SKM-1 treated with dmso at 0.1 percent for 144 hours (cell line): Measurements from ENCODE around the gene COL6A1.
"Not testable (repeated sequence)": the region's sequence is repeated elsewhere in the genome, so short reads cannot be mapped to it uniquely, and the experiment has no call there.

Source experiments
- DNase-seq: peaks from one replicate; lab custom pipeline; 2025; ENCODE audit not compliant: unreplicated experiment; lab: John Stamatoyannopoulos, UW

Gene COL6A1

GRCh38 chr21:45966791-45967394 lies 14.7 kb upstream of the COL6A1 start:
- DNase-seq = no peak

DNA sequence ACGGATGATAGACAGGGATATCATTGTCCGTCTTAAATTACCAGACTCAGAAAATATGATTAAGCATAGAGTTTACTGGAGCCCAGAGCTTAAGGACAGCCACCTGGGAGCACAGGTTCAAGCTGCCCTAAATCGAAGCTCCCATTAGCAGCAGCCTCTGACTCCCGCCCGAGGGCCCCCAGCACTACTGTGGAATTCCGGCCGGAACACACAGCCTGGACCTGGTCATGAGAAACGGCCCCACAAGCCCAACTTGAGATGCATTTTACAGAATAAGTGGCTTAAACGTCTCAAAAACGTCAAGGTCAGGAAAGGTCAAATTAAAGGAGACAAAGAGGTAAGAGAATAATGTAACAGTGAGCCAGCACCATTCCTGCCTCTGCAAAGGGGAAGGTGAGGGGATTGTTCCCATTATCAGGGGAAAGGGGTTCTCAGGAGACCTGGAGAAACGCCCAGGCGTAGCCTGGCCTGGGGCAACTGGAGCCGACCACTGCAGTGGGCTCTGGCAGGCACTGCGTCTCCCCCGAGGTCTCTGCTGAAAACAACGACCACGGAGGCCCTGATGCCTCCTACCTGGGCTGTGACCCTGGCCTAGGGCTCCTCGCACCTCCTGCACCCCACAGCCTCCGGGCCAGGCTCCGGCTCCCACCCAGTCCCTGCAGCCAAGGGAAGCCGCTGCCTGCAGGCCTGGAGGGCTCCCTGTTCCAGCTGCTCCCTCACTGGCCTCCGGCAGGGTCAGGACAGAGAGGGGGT lies 11.5 kb upstream of the COL6A1 start:
- DNase-seq = no peak

DNA sequence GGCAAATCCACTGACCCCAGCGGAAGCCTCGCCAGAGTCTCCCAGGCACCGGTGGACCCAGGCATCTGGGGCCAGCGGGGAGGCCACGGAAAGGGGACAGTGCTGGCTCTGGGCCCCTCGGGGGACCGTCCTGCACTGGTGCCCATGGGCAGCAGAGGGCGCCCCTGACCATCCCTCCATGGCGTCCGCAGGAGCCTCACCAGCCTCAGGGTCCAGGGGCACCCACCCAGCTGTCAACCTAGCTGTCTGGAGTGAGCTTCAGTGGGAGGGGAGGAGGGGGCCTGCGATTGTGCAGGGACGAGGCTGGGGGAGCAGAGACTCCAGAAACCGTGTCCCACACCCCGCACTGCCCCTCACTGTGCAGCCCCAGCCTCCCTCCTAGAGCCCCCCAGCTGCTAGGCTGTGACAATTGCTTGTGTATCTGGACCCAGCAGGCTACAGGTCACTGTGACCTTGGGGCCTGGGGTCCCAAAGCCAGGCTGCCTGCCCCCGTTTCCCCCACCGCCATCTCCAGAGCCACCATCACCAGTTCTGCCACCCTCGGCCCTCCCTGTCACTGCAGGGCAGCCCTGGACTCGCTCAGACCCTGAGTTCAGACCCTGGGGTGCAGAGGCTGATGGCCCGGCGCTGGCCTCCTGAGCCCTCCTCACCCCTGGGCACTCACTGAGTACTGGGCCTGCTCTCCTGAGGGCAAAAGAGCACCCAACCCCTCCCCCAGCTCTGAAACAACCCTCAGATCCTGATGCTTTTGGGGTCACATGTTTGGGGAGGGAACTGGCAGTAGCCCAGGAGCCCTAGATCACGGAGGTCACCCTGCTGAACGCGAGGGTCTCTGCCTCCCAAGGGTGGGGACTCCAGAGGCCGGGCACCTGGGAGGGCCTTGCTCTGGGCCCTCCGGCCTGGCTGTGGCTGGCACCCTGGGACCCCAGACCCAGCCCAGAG lies 10.6 kb upstream of the COL6A1 start:
- no peak for DNase-seq

DNA sequence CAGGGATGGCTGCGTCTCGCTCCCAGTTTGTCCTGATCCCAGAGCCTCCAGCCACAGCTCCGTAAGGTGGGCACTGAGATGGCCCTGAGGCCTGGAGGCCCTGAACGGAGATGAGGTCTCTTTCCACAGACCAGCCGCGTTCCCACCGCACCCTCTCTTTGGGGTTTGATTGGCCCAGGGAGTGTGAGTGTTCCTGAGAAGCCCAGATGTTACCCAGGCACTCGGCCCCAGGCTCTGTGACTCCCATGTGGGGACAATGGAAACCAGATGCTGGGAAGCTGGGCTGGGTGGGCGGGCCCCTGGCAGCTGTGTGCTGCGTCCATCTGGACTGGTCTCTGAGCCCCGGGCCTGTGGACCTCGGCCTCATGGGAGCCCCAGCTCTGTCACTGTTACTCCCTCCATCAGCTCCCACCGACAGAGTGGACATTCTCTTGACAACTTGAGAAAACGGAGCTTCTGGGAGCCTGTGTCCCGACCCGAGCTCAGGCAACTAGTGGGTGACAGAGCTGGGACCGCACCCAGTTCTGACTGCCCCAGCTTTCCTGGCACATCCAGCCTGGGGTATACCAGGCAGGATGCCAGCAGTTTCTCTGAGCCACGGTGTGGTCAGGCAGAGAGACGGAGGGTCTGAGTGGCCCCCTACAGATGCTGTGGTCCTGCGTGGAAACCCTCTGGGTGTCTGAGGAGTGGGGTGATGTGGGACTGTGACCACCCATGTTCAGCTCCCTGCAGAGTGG lies 9.8 kb upstream of the COL6A1 start:
- DNase-seq = no peak

GRCh38 chr21:45972353-45972715 lies 9.2 kb upstream of the COL6A1 start:
- DNase-seq = no peak

- DNase-seq = no peak
Observed at GRCh38 chr21:45972716-45973474, 8.7 kb upstream of the COL6A1 start.

- DNase-seq = peak; percentile 42
Observed at GRCh38 chr21:45973475-45974072, 8.0 kb upstream of the COL6A1 start.

DNA sequence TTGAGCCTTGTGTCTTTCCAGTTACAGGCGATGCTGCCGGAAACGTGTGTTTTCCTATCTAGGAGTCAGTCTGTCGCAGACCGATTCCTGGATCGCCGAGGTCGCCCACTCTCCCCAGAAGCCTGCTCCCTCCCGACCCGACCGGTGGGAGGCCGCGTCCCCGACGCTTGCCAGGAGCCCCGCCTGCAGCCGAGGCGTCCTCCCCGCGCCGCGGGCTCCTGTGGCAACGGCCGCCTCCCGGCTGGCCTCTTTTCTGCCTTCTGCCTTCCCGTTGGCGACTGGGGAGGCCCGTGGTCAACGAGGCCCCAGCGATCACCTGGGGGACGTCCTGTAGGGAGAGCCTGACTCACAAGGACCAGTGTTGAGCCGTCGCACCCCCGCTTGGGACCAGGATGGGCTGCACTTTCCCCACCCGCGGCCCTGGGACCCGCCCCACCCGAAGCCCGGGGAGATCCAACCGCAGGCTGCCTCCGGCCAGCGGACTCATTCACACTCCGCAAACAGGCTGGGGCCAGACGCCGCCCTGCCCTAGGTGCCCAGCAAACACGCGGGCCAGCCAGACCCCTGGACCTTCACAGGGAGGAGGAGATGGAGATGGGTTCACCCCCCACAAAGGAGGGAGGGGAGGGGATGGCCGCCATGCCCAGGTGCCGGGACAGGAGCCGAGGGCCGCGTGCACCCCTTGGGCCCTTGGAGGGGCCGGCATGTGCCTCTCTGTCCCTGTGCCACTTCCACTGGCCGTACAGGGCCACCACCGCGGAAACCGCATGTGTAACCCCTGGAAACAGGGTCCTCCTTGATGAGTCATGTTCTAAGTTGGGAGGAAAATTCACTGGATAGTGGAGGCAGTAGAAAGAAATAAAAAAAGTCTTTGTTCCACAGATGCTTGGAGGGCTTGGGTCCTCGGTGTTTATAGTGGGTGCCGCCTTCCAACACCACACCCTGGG lies 7.2 kb upstream of the COL6A1 start:
- DNase-seq = no peak

DNA sequence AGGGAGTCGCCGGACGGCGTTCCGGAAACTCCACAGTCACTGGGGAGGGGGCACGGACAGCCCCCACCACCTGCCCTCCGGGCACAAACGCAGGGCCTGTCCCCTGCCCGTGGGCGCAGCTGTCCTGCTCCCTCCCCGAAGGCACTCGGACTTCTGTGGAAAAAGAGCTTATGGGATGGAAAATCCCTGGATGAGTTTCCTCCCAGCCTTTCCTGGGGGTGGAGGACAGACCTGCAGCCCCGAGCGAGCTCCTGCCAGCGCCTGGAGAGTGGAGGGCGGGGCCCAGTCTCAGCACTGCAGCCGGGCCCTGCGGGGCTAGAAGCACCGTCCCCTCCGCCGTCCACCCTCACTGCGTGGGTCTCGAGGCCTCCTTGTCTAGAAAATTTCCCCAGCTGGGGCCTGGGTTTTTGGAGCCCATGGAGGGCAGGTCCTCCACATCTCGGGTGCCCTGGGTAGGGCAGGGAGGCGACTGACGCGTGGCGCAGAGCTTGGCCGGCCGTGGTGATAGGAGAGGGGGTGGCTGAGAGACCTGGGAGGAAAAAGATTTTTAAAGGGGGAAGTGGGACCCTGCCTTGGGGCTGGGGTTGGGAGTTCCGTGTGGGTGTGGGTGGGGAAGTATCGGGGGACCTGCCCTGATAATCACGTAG lies 6.4 kb upstream of the COL6A1 start:
- no peak for DNase-seq

DNA sequence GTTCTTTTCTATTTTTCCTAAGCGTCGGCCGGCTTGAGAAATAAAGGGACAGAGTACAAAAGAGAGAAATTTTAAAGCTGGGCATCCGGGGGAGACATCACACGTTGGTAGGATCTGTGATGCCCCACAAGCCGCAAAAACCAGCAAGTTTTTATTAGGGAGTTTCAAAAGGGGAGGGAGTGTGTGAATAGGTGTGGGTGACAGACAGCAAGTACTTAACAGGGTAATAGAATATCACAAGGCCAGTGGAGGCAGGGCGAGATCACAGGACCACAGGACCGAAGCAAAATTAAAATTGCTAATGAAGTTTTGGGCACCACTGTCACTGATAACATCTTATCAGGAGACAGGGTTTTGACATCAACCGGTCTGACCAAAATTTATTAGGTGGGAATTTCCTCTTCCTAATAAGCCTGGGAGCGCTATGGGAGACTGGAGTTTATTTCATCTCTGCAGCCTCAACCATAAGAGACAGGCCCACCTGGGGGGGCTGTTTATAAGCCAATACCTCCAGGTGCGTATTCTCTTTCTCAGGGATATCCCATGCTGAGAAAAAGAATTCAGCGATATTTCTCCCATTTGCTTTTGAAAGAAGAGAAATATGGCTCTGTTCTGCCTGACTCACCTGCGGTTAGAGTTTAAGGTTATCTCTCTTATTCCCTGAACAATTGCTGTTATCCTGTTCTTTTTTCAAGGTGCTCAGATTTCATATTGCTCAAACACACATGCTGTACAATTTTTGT lies 5.7 kb upstream of the COL6A1 start:
- DNase-seq = not testable (repeated sequence)

DNA sequence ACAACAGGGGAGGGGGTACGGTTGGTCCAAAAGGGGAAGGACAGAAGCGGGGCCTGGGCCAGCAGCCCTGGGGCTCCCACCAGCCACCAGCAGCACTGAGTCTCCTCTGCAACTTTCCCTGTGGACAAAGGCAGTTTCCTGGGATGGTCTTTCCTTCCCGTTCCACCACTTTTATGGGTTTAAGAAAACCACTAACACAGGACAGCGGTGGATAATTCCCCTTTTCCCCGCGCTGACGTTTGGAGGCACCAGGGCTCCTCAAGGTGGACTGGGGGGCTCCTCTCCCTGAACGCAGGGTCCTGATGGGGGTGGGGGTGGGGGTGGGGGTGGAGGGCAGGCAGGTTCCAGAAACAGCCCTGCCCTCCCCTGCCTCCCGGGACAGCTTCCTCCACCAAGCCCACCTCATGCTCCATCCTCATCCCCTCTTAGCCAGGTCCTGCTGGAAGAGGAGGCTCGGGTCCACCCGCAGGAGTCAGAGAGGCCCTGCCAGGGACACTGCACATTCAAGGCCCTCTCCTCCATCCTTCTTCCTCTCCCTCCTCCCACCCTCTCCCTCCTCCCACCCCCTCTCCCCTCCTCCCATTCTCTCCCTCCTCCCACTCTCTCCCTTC lies 4.8 kb upstream of the COL6A1 start:
- no peak for DNase-seq

DNA sequence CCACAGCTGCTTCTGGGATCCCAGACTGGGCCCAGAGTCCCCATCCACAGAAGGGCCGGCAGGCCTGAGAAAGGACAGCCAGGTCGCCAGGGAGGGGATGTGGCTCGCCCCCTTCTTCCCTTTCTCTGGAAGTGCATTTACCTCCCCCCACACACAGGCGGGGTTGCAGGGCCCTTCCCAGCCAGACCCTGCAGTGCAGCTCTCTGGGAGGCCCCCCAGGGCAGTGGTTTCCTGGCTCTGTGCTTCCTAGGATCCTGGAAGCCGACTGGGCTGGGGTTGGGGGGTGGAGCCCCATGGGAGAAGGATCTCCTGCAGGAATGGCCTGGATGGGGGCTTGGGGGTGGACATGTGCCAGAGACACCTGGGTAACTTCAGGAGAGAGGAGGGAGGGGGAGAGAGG lies 4.2 kb upstream of the COL6A1 start:
- no peak for DNase-seq

DNA sequence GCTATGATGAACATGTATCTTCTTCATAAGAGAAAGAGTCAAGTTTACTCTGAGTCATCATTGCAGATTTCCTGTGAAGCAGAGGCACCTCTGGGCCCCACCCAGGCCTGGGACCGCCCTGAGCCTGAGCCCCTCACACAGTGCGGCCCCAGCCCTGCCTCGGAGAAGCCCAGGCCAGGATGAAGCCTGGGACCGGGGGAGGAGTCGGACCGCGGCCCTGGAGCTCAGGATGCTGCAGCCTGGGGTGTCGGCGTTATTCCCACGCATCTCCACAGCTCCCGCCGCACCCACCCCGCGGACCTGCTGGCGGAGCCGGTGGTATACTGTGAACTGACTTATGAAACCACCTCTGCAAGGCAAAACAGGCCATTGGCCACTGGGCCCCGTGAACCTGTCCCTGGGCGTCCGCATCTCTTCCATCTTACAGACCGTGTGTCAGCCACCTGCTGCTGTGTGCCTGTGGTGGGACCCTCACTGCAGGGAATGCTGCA lies 2.4 kb upstream of the COL6A1 start:
- no peak for DNase-seq

GRCh38 chr21:45979651-45980050 lies 1.9 kb upstream of the COL6A1 start:
- DNase-seq = no peak

DNA sequence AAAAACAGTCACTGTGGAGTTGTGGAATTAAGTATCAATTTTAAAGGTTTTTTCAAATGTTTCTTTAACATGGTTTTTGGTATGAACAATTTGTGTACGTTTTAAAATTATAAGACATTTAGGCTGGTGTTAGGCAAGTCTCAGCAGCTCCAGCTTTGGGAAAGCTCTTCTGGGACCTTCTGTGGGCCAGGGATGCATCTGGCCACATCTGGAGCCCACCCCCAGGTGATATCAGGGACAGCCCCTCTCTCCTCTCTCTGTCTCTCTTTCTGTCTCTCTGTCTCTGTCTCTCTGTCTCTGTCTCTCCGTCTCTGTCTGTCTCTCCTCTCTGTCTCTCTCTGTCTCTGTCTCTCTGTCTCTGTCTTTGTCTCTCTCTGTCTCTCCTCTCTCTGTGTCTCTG lies 1.3 kb upstream of the COL6A1 start:
- DNase-seq = no peak

DNA sequence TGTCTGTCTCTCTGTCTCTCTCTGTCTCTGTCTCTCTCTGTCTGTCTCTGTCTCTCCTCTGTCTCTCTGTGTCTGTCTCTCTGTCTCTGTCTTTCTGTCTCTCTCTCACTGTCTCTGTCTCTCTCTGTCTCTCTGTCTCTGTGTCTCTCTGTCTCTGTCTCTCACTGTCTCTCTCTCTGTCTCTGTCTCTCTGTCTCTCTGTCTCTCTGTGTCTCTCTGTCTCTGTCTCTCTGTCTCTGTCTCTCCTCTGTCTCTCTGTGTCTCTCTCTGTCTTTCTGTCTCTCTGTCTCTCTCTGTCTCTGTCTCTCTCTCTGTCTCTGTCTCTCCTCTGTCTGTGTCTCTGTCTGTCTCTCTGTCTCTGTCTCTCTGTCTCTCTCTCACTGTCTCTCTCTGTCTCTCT lies 873 bp upstream of the COL6A1 start:
- no peak for DNase-seq

DNA sequence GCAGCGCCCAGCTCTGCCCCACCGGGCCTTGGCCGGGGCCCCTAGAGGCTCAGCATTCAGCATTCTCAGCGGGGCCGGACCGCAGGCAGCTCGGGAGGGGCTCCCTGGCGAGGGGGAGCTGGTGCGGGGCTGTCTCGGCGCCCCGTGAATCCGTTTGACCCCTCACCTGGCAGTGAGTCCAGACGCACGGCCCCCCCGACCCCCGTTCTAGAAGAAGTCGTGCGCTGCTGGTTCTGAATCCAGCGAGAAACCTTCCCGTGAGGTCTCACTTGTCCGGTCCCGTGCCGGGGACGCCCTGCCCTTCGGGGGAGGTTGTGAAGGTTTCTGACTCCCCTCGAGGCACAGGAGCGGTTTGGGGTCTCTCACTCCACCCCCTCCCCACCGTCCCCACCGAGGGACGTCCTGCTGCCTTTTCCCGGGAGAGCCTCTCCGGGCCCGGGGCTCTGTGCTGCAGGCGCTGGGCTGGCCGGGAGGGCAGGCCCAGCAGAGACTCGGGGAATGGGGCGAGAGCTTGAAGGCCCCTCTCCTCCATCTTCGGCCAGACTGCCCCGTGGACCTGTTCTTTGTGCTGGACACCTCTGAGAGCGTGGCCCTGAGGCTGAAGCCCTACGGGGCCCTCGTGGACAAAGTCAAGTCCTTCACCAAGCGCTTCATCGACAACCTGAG lies 655 bp downstream of the COL6A1 start:
- DNase-seq = no peak
